GM18868 (cell line): ENCODE data around the gene IL36G.

Experiments used
- ATAC-seq: cut with Tn5 transposase; IDR thresholded peaks from one replicate; pipeline ENCODE4 v1.9.1; 2021; ENCODE audit warnings: mild to moderate bottlenecking, moderate library complexity; ENCODE audit not compliant: unreplicated experiment

The IL36G gene

DNA sequence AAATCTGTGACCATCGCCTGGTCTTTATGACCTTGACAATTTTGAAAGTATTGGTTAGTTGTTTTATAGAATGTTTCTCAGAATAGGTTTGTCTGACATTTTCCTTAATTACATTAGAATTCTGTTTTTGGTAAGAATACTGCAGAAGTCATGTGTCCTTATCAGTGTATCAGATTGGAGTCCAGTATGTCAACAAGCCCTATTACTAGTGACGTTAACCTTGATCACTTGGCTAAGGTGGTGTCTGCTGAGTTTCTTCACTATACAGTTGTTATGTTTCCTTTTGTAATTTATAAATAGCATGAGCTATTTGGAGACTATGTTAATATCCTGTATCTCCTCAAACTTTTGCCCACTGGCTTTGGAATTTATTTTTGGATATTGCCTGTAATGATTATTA, 10.8 kb upstream of the IL36G start:
- ATAC-seq = no peak

GRCh38 chr2:112972423-112973086, 5.3 kb upstream of the IL36G start:
- ATAC-seq = no peak

DNA sequence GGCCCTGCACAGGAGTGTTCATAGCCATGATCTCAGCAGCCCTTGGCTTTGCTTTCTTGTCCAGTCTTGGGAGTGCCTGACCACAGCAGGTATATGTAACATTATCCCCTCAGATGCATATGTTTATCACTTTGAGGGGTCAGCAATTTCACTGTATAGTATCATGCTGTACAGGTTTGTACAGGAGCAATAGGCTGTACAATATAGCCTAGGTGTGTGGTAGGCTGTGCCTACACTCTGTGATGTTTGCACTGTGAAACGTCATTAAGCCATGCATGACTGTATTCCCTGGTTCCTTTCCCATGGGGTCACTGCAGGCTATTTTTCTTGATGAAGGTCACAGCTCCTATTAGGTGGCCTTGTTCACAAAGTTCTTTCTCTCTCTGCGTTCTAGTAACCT, 4.7 kb upstream of the IL36G start:
- no peak for ATAC-seq

DNA sequence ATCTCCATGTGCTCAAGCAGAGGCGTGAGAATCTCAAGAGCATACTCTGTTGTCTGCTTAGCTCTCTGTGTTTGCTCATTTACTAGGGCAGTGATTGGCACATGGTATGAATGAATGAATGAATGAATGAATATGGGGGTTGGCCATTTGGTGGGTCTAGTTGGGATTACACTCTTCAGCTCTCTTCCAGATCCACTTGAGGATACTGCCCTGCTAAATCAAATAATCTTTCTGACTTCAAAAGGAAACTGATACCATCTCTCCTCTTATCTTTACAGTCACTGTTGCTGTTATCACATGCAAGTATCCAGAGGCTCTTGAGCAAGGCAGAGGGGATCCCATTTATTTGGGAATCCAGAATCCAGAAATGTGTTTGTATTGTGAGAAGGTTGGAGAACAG, 1.9 kb downstream of the IL36G start:
- no peak for ATAC-seq

- ATAC-seq = no peak
These were observed 2.7 kb downstream of the IL36G start for GRCh38 chr2:112980537-112980936.

DNA sequence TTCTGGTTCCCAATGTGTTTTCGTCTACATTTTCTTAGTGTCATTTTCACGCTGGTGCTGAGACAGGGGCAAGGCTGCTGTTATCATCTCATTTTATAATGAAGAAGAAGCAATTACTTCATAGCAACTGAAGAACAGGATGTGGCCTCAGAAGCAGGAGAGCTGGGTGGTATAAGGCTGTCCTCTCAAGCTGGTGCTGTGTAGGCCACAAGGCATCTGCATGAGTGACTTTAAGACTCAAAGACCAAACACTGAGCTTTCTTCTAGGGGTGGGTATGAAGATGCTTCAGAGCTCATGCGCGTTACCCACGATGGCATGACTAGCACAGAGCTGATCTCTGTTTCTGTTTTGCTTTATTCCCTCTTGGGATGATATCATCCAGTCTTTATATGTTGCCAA, 7.3 kb downstream of the IL36G start:
- peak; percentile 61 for ATAC-seq

- no peak for ATAC-seq
These were observed 11.8 kb downstream of the IL36G start for GRCh38 chr2:112989611-112990010.

- ATAC-seq = no peak
These were observed 16.0 kb downstream of the IL36G start for GRCh38 chr2:112993831-112994230.

- ATAC-seq = no peak
These were observed 16.8 kb downstream of the IL36G start for GRCh38 chr2:112994648-112995047.

- ATAC-seq = no peak
These were observed 17.6 kb downstream of the IL36G start for GRCh38 chr2:112995346-112995920.

GRCh38 chr2:112996635-112997034, 18.8 kb downstream of the IL36G start:
- no peak for ATAC-seq

DNA sequence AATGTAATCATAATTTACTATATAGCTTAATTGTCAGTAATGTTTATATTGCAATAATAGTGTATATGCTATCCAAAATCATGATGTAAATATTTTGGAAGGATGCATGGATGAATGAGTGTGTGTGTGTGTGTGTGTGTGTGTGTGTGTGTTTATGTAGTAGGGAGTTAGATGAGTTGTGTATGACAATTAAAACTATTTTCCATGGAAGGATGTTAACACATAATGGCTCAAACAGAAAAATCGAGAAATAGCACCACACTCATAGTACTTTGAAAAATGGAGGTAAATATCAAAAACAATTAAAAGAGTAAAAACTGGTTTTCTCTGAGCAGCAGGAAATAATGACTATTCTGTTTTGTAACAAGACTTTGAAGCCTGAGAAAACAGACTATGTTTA, 19.3 kb downstream of the IL36G start:
- ATAC-seq = no peak

DNA sequence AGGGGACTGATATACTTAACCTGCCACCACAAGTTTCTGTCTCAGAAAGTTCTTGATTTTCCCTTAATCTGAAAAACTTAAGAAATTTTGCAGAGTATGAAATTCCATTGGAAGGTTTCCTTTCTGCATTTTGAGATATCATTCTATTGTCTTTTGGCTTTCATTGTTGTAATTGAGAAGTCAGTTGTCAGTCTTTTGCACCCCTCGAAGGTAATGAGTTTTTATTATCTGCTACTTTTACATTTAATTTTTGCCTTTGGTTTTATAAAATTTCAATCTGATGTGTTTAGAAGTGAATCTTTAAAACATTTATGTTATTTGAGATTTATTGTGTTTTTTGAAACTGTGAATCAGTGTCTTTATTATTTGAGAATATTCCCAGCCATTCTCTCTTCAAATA, 22.6 kb downstream of the IL36G start:
- ATAC-seq = no peak

- no peak for ATAC-seq
These were observed 24.9 kb downstream of the IL36G start for GRCh38 chr2:113002677-113003076.

- no peak for ATAC-seq
These were observed 27.3 kb downstream of the IL36G start, which contains the start of gene IL36A for GRCh38 chr2:113005030-113005509. Gene IL36A (plus strand): TSS chr2:113005459. CDS start chr2:113005872, 413 bp downstream.

DNA sequence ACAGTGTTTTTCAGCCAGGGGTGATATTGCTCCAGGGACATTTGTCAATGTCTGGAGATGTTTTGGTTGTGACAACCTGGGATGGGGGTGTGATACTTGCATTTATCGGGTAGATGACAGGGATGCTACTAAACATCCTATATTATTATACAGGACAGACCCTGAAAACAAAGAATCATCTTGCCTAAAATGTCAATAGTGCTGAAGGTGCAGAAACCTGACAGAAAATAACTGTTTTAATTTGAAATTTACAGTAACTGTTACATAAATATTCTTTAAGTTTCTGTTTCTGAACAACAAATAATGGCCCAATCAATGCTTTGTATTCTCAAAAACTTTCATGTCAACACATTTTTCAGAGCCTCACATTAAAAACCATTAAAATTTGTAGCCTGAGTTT, 29.4 kb downstream of the IL36G start:
- ATAC-seq = no peak

- ATAC-seq = no peak
These were observed 31.8 kb downstream of the IL36G start for GRCh38 chr2:113009622-113010021.

DNA sequence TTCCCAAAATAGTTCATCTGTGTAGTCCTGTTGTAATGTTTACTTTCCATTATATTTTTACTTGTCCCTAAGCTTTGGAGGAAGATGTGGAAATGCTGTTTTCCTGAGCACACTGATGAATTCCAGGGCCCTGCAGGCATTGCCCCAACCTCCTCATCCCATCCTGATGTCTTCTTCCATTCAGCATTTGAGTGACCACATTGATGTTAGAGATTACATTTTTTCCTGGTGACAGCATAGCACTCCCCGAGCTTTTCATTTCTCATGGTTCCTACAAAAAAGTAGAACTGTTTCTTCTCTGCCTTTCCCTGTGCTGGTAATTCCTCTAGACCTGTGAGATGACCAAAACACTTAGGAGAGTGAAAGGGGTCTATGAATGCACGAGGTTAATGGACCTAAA, 32.3 kb downstream of the IL36G start:
- ATAC-seq = no peak

GRCh38 chr2:113011108-113011507, 33.3 kb downstream of the IL36G start:
- ATAC-seq = no peak

DNA sequence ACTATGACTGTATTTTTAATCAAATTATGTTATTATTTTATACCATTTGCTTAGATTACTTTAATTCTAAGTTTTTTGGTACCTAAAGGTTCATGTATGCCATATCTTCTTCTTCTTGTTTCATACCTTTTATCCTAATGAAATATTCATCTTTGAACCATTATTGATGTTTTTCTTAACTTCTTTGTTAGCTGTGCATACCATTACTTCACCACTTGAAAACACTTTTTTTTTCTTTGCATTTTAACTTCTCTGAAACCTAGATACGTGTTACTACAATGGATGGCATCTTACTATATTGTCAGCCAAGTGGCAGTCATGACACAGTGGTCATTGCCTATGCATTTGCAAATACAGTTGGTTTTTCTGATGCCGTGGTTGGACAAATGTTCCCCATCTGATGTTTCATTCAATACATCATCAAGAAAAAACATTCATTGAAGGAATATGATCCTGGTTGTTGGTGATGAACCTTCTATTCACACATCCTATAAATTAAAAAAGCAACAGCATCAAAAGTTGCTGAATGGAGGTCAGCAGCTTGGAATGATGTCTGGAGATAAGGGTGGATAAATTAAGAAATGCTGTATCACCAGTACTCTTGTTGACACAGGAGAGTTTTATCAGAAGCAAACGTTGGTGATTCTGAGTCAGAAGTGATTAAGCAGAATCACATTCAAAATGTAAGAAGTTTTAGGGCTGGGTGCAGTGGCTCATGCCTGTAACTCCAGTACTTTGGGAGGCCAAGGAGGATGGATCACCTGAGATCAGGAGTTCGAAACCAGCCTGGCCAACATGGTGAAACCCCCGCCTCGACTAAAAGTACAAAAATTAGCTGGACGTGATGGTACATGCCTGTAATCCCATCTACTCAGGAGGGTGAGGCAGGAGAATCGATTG, 34.9 kb downstream of the IL36G start:
- ATAC-seq = no peak

DNA sequence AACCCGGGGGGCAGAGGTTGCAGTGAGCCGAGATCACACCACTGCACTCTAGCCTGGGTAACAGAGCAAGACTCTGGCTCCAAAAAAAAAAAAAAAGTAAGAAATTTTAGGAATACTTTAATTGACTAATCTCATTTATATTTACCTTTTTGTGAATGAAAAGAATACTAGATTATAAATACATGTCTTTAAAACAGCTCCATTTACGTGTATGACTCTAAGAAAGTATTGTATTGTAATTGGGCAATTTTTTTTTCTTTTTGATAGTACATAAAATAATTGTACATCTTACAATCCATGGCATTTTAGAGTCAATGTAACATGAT, 35.5 kb downstream of the IL36G start:
- ATAC-seq = no peak

- ATAC-seq = no peak
These were observed 36.3 kb downstream of the IL36G start for GRCh38 chr2:113014067-113014466.
